Heart right ventricle (tissue), 16 donors: ENCODE results near the gene LASP1NB.

Experiments
- ATAC-seq, 8 donors: fragments of 200-7000 bp; cut with Tn5 transposase; one replicate each; pipeline ENCODE4 v1.9.1; 2020; ENCODE audit warnings: mild to moderate bottlenecking in 8 of 8, moderate library complexity in 8 of 8, moderate number of reproducible peaks in 1 of 8
- DNase-seq, 2 donors: peaks; one replicate each; pipeline ENCODE4 v3.0.0-alpha.2; 2020
- H3K27ac ChIP-seq, 10 donors: fragments of 200-600 bp; sonication (generic) in 2 of 10; one replicate each; pipeline versions ENCODE4 v1.5.0 to v1.8.0; 2020 to 2022; ENCODE audit warnings: mild to moderate bottlenecking in 3 of 10
- H3K27me3 ChIP-seq, 7 donors: fragments of 200-600 bp; one replicate each; pipeline ENCODE4 v1.8.0; 2021 to 2022; ENCODE audit warnings: mild to moderate bottlenecking in 2 of 7
- H3K36me3 ChIP-seq, 9 donors: fragments of 200-600 bp; sonication (generic) in 1 of 9; one replicate each; pipeline versions ENCODE4 v1.5.0 to v1.8.0; 2020 to 2022; ENCODE audit warnings: mild to moderate bottlenecking in 2 of 9
- H3K4me1 ChIP-seq, 9 donors: fragments of 200-600 bp; sonication (generic) in 1 of 9; one replicate each; pipeline versions ENCODE4 v1.5.0 to v1.8.0; 2020 to 2022; ENCODE audit warnings: mild to moderate bottlenecking in 4 of 9
- H3K4me3 ChIP-seq, 10 donors: fragments of 200-600 bp; sonication (generic) in 2 of 10; one replicate each; pipeline versions ENCODE4 v1.5.0 to v1.8.0; 2020 to 2022; ENCODE audit warnings: mild to moderate bottlenecking in 7 of 10, moderate library complexity in 2 of 10
- H3K9me3 ChIP-seq, 11 donors: fragments of 200-600 bp in 10 of 11; sonication (generic) in 2 of 11; one replicate each; pipeline versions ENCODE4 v1.5.0 to v1.8.0; 2013 to 2022; ENCODE audit warnings: mild to moderate bottlenecking in 2 of 11, control low read depth in 1 of 11, moderate library complexity in 1 of 11
- CTCF ChIP-seq, 9 donors: fragments of 200-600 bp; sonication (generic) in 2 of 9; IDR thresholded peaks; one replicate each; pipeline versions ENCODE4 v1.5.0 to v1.8.0; 2021 to 2022; ENCODE audit warnings: antibody characterized with exemption in 9 of 9, mild to moderate bottlenecking in 5 of 9, moderate library complexity in 1 of 9
- WGBS, 2 donors: extraction: QIAGEN DNeasy Blood & Tissue Kit; methylation state at CpG; one replicate each; pipeline ENCODE4 v1.1.7; 2013; ENCODE audit warnings: inconsistent platforms in 1 of 2; 5-methylcytosine and 5-hydroxymethylcytosine counted together
- intact Hi-C, 10 donors: fragments of 100-400 bp; cut with DNase I; formaldehyde crosslinking; loops; one replicate each; pipeline versions ENCODE4 v1.11.1 to v1.14.2; 2022
- donor health status: Arrhythmogenic right ventricular cardiomyopathy.
- donor health status: ischemic (EF 13 %, LVEDD 7.1; RV severe dilation, severe dysfunction).
- donor health status: healthy with polysubstance abuse.
- donor health status: DM: no; HTN: yes; CAD: no.
- donor health status: DM: no; HTN: no; CAD: no.
- donor health status: ischemic (EF 25% LVEDD 6.9; RV normal size, moderate dysfunction).
- donor health status: ischemic (EF 25% LVEDD 5.7; RV mildly dilated, moderate dysfunction).
- donor health status: healthy.
- donor health status: DM: yes; HTN: yes; CAD: no.
- donor health status: Ischemic cardiomyopathy.
- donor health status: ischemic (EF 35%, LVEDD 5.7; RV mildly dilated, moderate dysfunction).
- donor health status: nonischemic (EF 11% LVEDD 7.7; RV severe dilation, severe dysfunction).
- donor health status: DM: yes; HTN: yes; CAD: no.
- donor health status: PGD.
- donor health status: ischemic (EF 29% LVEDD 5.4; RV normal size, mild dysfunction).
- donor health status: nonischemic (EF 23%, LVEDD 6.1; RV moderate dilation, normal function).

LASP1NB gene

GRCh38 chr17:38881600-38882191, 43.7 kb upstream of the LASP1NB start:
- ATAC-seq (peak; percentile 23 to 64 (median 52)), DNase-seq (peak; percentile 64 to 71)
- Histone ChIP-seq H3K27me3 (no peaks in the 10 kb centered on the region), H3K36me3 (peaks cover 0 to 87% (median 4%) of the 10 kb centered on the region in 9 donors), H3K4me3 (no peak overlapping the region), H3K4me1 (peaks cover 46 to 99% (median 93%) of the 10 kb centered on the region in 9 donors), H3K9me3 (no peaks in the 10 kb centered on the region), H3K27ac (peak overlapping the region in 9 of 10 donors; percentile 51 to 81 (median 69))
- 29 to 36% methylated on average over 8 of the region's 8 CpGs for WGBS, 2 donors
- no peak for TF ChIP-seq CTCF (IDR thresholded peaks at IDR 0.05)
- intact Hi-C loops, result loop anchor here in 1 of 10 donors (2.0 kb wide), 1 partner anchor 41 kb away; no protein-coding TSS in a partner anchor

GRCh38 chr17:38882870-38883269, 42.5 kb upstream of the LASP1NB start:
- Histone ChIP-seq H3K27ac (peak overlapping the region in 8 of 10 donors; percentile 53 to 81 (median 70)), H3K4me3 (no peak overlapping the region), H3K27me3 (no peaks in the 10 kb centered on the region), H3K9me3 (no peaks in the 10 kb centered on the region), H3K4me1 (peaks cover 46 to 98% (median 90%) of the 10 kb centered on the region in 9 donors), H3K36me3 (peaks cover 0 to 88% (median 5%) of the 10 kb centered on the region in 9 donors)
- TF ChIP-seq CTCF (IDR thresholded peaks at IDR 0.05), result no peak
- intact Hi-C loops, result no loop called here
- ATAC-seq, result no peak
- WGBS, 2 donors, result 84 to 97% methylated on average over 2 of the region's 2 CpGs
- DNase-seq, result no peak

- Histone ChIP-seq H3K27ac (peak overlapping the region in 9 of 10 donors; percentile 65 to 81 (median 71)), H3K4me1 (peaks cover 46 to 92% (median 81%) of the 10 kb centered on the region in 9 donors), H3K27me3 (no peaks in the 10 kb centered on the region), H3K9me3 (no peaks in the 10 kb centered on the region), H3K36me3 (peaks cover 0 to 88% (median 7%) of the 10 kb centered on the region in 9 donors), H3K4me3 (peak overlapping the region in 4 of 10 donors; percentile 18 to 24 (median 22))
- 41 to 57% methylated on average over 19 of the region's 19 CpGs for WGBS, 2 donors
- ATAC-seq, result peak in 4 of 8 donors; percentile 14 to 58 (median 32)
- intact Hi-C loops, result no loop called here
- peak in 2 of 9 donors; percentile 8 to 11 for TF ChIP-seq CTCF (IDR thresholded peaks at IDR 0.05)
- DNase-seq, result peak in 1 of 2 donors; percentile 64
Observed at GRCh38 chr17:38883592-38884526, 41.6 kb upstream of the LASP1NB start.

- Histone ChIP-seq H3K36me3 (peaks cover 0 to 88% (median 8%) of the 10 kb centered on the region in 9 donors), H3K4me3 (no peak overlapping the region), H3K4me1 (peaks cover 41 to 88% (median 68%) of the 10 kb centered on the region in 9 donors), H3K27me3 (no peaks in the 10 kb centered on the region), H3K27ac (peak overlapping the region in 8 of 10 donors; percentile 22 to 81 (median 72)), H3K9me3 (no peaks in the 10 kb centered on the region)
- peak in 2 of 8 donors; percentile 2 to 13 for ATAC-seq
- WGBS, 2 donors, result 65 to 70% methylated on average over 9 of the region's 9 CpGs
- no peak for TF ChIP-seq CTCF (IDR thresholded peaks at IDR 0.05)
- DNase-seq, result no peak
- intact Hi-C loops, result no loop called here
Observed at GRCh38 chr17:38885044-38885727, 40.2 kb upstream of the LASP1NB start.
